GM19455 (cell line): ENCODE measurements around the gene ADORA2B.
A peak's percentile ranks its signal among the peaks of the same experiment; 100 is the strongest.
"Not testable (repeated sequence)": the region's sequence is repeated elsewhere in the genome, so short reads cannot be mapped to it uniquely, and the experiment has no call there.

Source experiments
- ATAC-seq: cut with Tn5 transposase; IDR thresholded peaks from one replicate; pipeline ENCODE4 v1.9.1; 2021; ENCODE audit not compliant: unreplicated experiment

ADORA2B gene

GRCh38 chr17:15979013-15979412, 34.1 kb downstream of the ADORA2B start:
- not testable (repeated sequence) for ATAC-seq

- peak; percentile 79 for ATAC-seq
Measured at GRCh38 chr17:15981208-15981607, 36.3 kb downstream of the ADORA2B start.

GRCh38 chr17:15981646-15982580, 37.0 kb downstream of the ADORA2B start:
- no peak for ATAC-seq

GRCh38 chr17:15996322-15996721, 51.4 kb downstream of the ADORA2B start:
- ATAC-seq, result no peak

- no peak for ATAC-seq
Measured at GRCh38 chr17:15998031-15998562, 53.2 kb downstream of the ADORA2B start.

GRCh38 chr17:15999141-15999973, 54.4 kb downstream of the ADORA2B start, which contains the start of the genes TTC19 and ZSWIM7:
Gene TTC19 (plus strand): TSS chr17:15999824. CDS start chr17:15999849, 25 bp downstream.
Gene ZSWIM7 (minus strand): TSS chr17:15999704. CDS start chr17:15999594, 110 bp downstream.
- peak; percentile 93 for ATAC-seq

- ATAC-seq, result peak; percentile 41
Measured at GRCh38 chr17:15999974-16000827, 55.3 kb downstream of the ADORA2B start.

GRCh38 chr17:16001226-16001897, 56.4 kb downstream of the ADORA2B start:
- ATAC-seq, result no peak

- no peak for ATAC-seq
Measured at GRCh38 chr17:16002708-16003260, 57.9 kb downstream of the ADORA2B start.

- no peak for ATAC-seq
Measured at GRCh38 chr17:16003841-16004240, 58.9 kb downstream of the ADORA2B start.

GRCh38 chr17:16005636-16006035, 60.7 kb downstream of the ADORA2B start:
- ATAC-seq, result no peak

GRCh38 chr17:16007439-16007838, 62.5 kb downstream of the ADORA2B start:
- no peak for ATAC-seq

GRCh38 chr17:16013943-16014407, 69.0 kb downstream of the ADORA2B start:
- ATAC-seq, result no peak

- no peak for ATAC-seq
Measured at GRCh38 chr17:16019347-16019746, 74.4 kb downstream of the ADORA2B start.

GRCh38 chr17:16023881-16024280, 79.0 kb downstream of the ADORA2B start:
- ATAC-seq, result no peak

- ATAC-seq, result no peak
Measured at GRCh38 chr17:16025202-16025601, 80.3 kb downstream of the ADORA2B start.
